IMR-90 (cell line): ENCODE data around the gene PIEZO1. TPM values are rescaled to one million over a fixed set of nuclear protein-coding genes. Genes with fewer than 3 reads are reported as not detected.

Experiments
- ATAC-seq: fragments of 200-7000 bp; cut with Tn5 transposase; 2 replicates; pipeline ENCODE4 v1.9.1; 2020; ENCODE audit warnings: low read depth, mild to moderate bottlenecking, moderate library complexity
- BruUV-seq: library from RNA; stranded (reverse); fragments of 400-500 nt; replicated peaks from 2 replicates; lab custom pipeline; 2021; lab: Mats Ljungman, UMichigan
- CTCF ChIA-PET: fragments of 300-600 bp; formaldehyde crosslinking; extraction: SDS; loops from one replicate; lab custom pipeline; 2021; ENCODE audit warnings: antibody characterized with exemption; lab: Yijun Ruan, JAX
- POLR2A ChIA-PET: fragments of 300-600 bp; sonication (Branson Sonifier 250); formaldehyde crosslinking; loops from one replicate; lab custom pipeline; 2022; ENCODE audit warnings: antibody characterized with exemption; ENCODE audit not compliant: unreplicated experiment; lab: Charles Lee
- DNase-seq: peaks from one replicate; pipeline ENCODE4 v3.0.0; 2013
- H2AFZ ChIP-seq: replicated peaks from 2 replicates; pipeline ENCODE3; 2013; ENCODE audit warnings: low read length, mild to moderate bottlenecking; ENCODE audit not compliant: poor library complexity
- H2AK5ac ChIP-seq: 2 replicates; pipeline ENCODE4 v1.6.1; 2013; ENCODE audit warnings: low read depth, low read length, inconsistent platforms
- H2AK9ac ChIP-seq: replicated peaks from 2 replicates; pipeline ENCODE3; 2013; ENCODE audit warnings: mild to moderate bottlenecking, low read depth, low read length, moderate library complexity; ENCODE audit not compliant: poor library complexity
- H2BK120ac ChIP-seq: 2 replicates; pipeline ENCODE4 v1.6.1; 2013; ENCODE audit warnings: low read depth, low read length, inconsistent platforms
- H2BK15ac ChIP-seq: 3 replicates; pipeline ENCODE4 v1.6.1; 2013; ENCODE audit warnings: low read depth, low read length, inconsistent platforms
- H2BK20ac ChIP-seq: 2 replicates; pipeline ENCODE4 v1.6.1; 2013; ENCODE audit warnings: low read depth, mild to moderate bottlenecking, inconsistent platforms, low read length, moderate library complexity
- H2BK5ac ChIP-seq: 2 replicates; pipeline ENCODE4 v1.6.1; 2013; ENCODE audit warnings: mild to moderate bottlenecking, low read depth, low read length, inconsistent platforms; ENCODE audit not compliant: poor library complexity, severe bottlenecking
- H3K14ac ChIP-seq: replicated peaks from 2 replicates; pipeline ENCODE4 v1.6.1; 2013; ENCODE audit warnings: low read depth, low read length, inconsistent platforms
- H3K18ac ChIP-seq: 2 replicates; pipeline ENCODE4 v1.6.1; 2013; ENCODE audit warnings: low read depth, low read length, control low read depth
- H3K23ac ChIP-seq: 2 replicates; pipeline ENCODE4 v1.6.1; 2013; ENCODE audit warnings: low read depth, low read length, inconsistent platforms
- H3K27ac ChIP-seq: 2 replicates; pipeline ENCODE4 v1.5.1; 2013; ENCODE audit warnings: mild to moderate bottlenecking, control low read depth, low read length; ENCODE audit not compliant: insufficient read depth
- H3K27me3 ChIP-seq: 2 replicates; pipeline ENCODE4 v1.6.1; 2013; ENCODE audit warnings: low read length; ENCODE audit not compliant: control insufficient read depth, insufficient read depth
- H3K36me3 ChIP-seq: 2 replicates; pipeline ENCODE4 v1.6.1; 2013; ENCODE audit warnings: low read length, mixed read lengths; ENCODE audit not compliant: control insufficient read depth, insufficient read depth
- H3K4ac ChIP-seq: 2 replicates; pipeline ENCODE4 v1.6.1; 2013; ENCODE audit warnings: low read depth, low read length, inconsistent platforms
- H3K4me1 ChIP-seq: 2 replicates; pipeline ENCODE4 v1.6.1; 2013; ENCODE audit warnings: low read length, mixed read lengths; ENCODE audit not compliant: control insufficient read depth, insufficient read depth
- H3K4me2 ChIP-seq: 2 replicates; pipeline ENCODE4 v1.6.1; 2013; ENCODE audit warnings: low read depth, mild to moderate bottlenecking, control low read depth, low read length, moderate library complexity
- H3K4me3 ChIP-seq: 2 replicates; pipeline ENCODE4 v1.5.1; 2013; ENCODE audit warnings: low read depth, mild to moderate bottlenecking, control low read depth, low read length, moderate library complexity; ENCODE audit not compliant: insufficient read depth
- H3K56ac ChIP-seq: 2 replicates; pipeline ENCODE4 v1.6.1; 2013; ENCODE audit warnings: low read length, inconsistent platforms; ENCODE audit not compliant: insufficient read depth; ENCODE audit errors: extremely low read depth
- H3K79me1 ChIP-seq, 2 experiments: 2 replicates each; pipeline ENCODE4 v1.6.1; 2013; ENCODE audit warnings: low read length in 2 of 2, inconsistent platforms in 1 of 2, low read depth in 1 of 2
- H3K9ac ChIP-seq: 2 replicates; pipeline ENCODE4 v1.6.1; 2013; ENCODE audit warnings: low read depth, low read length, control low read depth
- H3K9me1 ChIP-seq: 2 replicates; pipeline ENCODE4 v1.6.1; 2013; ENCODE audit warnings: low read length, inconsistent platforms; ENCODE audit not compliant: insufficient read depth
- H3K9me3 ChIP-seq: 2 replicates; pipeline ENCODE4 v1.6.1; 2013; ENCODE audit warnings: low read length; ENCODE audit not compliant: control insufficient read depth, insufficient read depth
- H4K20me1 ChIP-seq: 2 replicates; pipeline ENCODE4 v1.6.1; 2013; ENCODE audit warnings: low read length, inconsistent platforms; ENCODE audit not compliant: insufficient read depth
- H4K5ac ChIP-seq: 2 replicates; pipeline ENCODE4 v1.6.1; 2013; ENCODE audit warnings: mild to moderate bottlenecking, low read depth, low read length, control low read depth
- H4K8ac ChIP-seq, 2 experiments: 2 replicates each; pipeline ENCODE4 v1.6.1; 2013; ENCODE audit warnings: low read depth in 2 of 2, low read length in 2 of 2, control low read depth in 1 of 2, inconsistent platforms in 1 of 2
- H4K91ac ChIP-seq: 2 replicates; pipeline ENCODE4 v1.6.1; 2013; ENCODE audit warnings: low read depth, low read length, inconsistent platforms; ENCODE audit not compliant: insufficient read depth
- BHLHE40 ChIP-seq: fragments of 150-350 bp; IDR thresholded peaks from 2 replicates; pipeline ENCODE4 v1.6.1; 2016; ENCODE audit warnings: mild to moderate bottlenecking, low read depth, low read length
- CEBPB ChIP-seq: IDR thresholded peaks from 2 replicates; pipeline ENCODE4 v1.6.1; 2012; ENCODE audit warnings: low read depth, low read length, improper control_type of control experiment
- CHD1 ChIP-seq: IDR thresholded peaks from 2 replicates; pipeline ENCODE4 v1.6.1; 2012; ENCODE audit warnings: low read depth, low read length, improper control_type of control experiment
- CTCF ChIP-seq: conservative IDR thresholded peaks from 2 replicates; pipeline ENCODE4 v1.5.1; 2012; ENCODE audit warnings: mild to moderate bottlenecking, low read depth, low read length, improper control_type of control experiment
- ELK1 ChIP-seq: fragments of 150-350 bp; IDR thresholded peaks from 2 replicates; pipeline ENCODE4 v1.6.1; 2016; ENCODE audit warnings: low read depth, mild to moderate bottlenecking, low read length, moderate library complexity, borderline replicate concordance
- MAFK ChIP-seq: IDR thresholded peaks from 2 replicates; pipeline ENCODE4 v1.6.1; 2012; ENCODE audit warnings: low read depth, low read length, improper control_type of control experiment
- MAZ ChIP-seq: IDR thresholded peaks from 2 replicates; pipeline ENCODE4 v1.6.1; 2012; ENCODE audit warnings: low read depth, mild to moderate bottlenecking, low read length, improper control_type of control experiment, moderate library complexity, borderline replicate concordance
- MXI1 ChIP-seq: IDR thresholded peaks from 2 replicates; pipeline ENCODE4 v1.6.1; 2012; ENCODE audit warnings: low read depth, mild to moderate bottlenecking, low read length, moderate library complexity, borderline replicate concordance
- NFE2L2 ChIP-seq: fragments of 150-350 bp; IDR thresholded peaks from 2 replicates; pipeline ENCODE4 v1.6.1; 2016; ENCODE audit warnings: low read depth, mild to moderate bottlenecking, low read length
- POLR2A ChIP-seq: IDR thresholded peaks from 2 replicates; pipeline ENCODE4 v1.6.1; 2012; ENCODE audit warnings: mild to moderate bottlenecking, low read depth, low read length
- RAD21 ChIP-seq: IDR thresholded peaks from 2 replicates; pipeline ENCODE4 v1.6.1; 2012; ENCODE audit warnings: low read length, improper control_type of control experiment
- RCOR1 ChIP-seq: IDR thresholded peaks from 2 replicates; pipeline ENCODE4 v1.6.1; 2012; ENCODE audit warnings: mild to moderate bottlenecking, low read length, improper control_type of control experiment; ENCODE audit not compliant: insufficient replicate concordance
- RFX5 ChIP-seq: IDR thresholded peaks from 2 replicates; pipeline ENCODE4 v1.8.0; 2012; ENCODE audit warnings: low read depth, mild to moderate bottlenecking, low read length, moderate library complexity
- SMC3 ChIP-seq: fragments of 150-350 bp; IDR thresholded peaks from 2 replicates; pipeline ENCODE4 v1.6.1; 2016; ENCODE audit warnings: low read depth, mild to moderate bottlenecking, antibody characterized with exemption, low read length, moderate library complexity
- WGBS, 2 experiments: methylation state at CpG; one replicate each; pipeline versions ENCODE4 v1.1.5 to v1.1.7; 2013; ENCODE audit warnings: missing lambda C conversion rate in 2 of 2; ENCODE audit not compliant: insufficient read length in 1 of 2; ENCODE audit errors: extremely low coverage in 2 of 2; 5-methylcytosine and 5-hydroxymethylcytosine counted together
- dilution Hi-C: fragments of 300-500 bp; cut with HindIII; formaldehyde crosslinking; loops from one replicate; pipeline ENCODE4 v1.14.3; 2018; ENCODE audit warnings: low sequenced_read_pairs; ENCODE audit not compliant: unreplicated experiment
- in situ Hi-C: fragments of 300-500 bp; cut with MboI; formaldehyde crosslinking; loops from 3 replicates; pipeline ENCODE4 v1.14.3; 2019; ENCODE audit warnings: low sequenced_read_pairs, inconsistent platforms, mixed read lengths
- intact Hi-C: fragments of 100-400 bp; cut with micrococcal nuclease; formaldehyde crosslinking; loops from 2 replicates; pipeline ENCODE4 v1.10.0; 2022
- polyA plus RNA-seq, 3 experiments: library from polyadenylated mRNA; depleted of rRNA; stranded (reverse); fragments of >200 nt; gene quantifications; 2 replicates each; pipeline ENCODE4 v1.2.3, GENCODE V29; 2012; ENCODE audit warnings: low replicate concordance in 1 of 3
- total RNA-seq: library from RNA; depleted of rRNA; stranded (reverse); fragments of >200 nt; gene quantifications from 2 replicates; pipeline ENCODE4 v1.2.3, GENCODE V29; 2012

Gene PIEZO1
- total and polyA plus RNA-seq, 2 of the 4 experiments (the other 2 are of a cell fraction), result 36.2 to 372 TPM

- Histone ChIP-seq H3K79me1 (peaks cover 13 to 68% of the 10 kb centered on the region in 2 experiments), H3K27me3 (no peaks in the 10 kb centered on the region), H4K20me1 (peaks cover 50% of the 10 kb centered on the region), H2BK15ac (no peak overlapping the region), H2AK5ac (no peak overlapping the region), H3K23ac (no peak overlapping the region), H2AFZ (no peak overlapping the region), H2BK120ac (no peak overlapping the region), H2BK20ac (no peak overlapping the region), H2BK5ac (no peak overlapping the region), H4K5ac (no peak overlapping the region), H3K14ac (no peak overlapping the region), H2AK9ac (no peak overlapping the region), H3K4ac (no peak overlapping the region), H3K27ac (no peak overlapping the region), H3K18ac (no peak overlapping the region), H3K9me1 (no peaks in the 10 kb centered on the region), H3K4me2 (no peak overlapping the region), H4K8ac (no peak overlapping the region), H3K9ac (no peak overlapping the region), H3K4me3 (no peak overlapping the region), H3K56ac (no peak overlapping the region), H4K91ac (no peak overlapping the region), H3K4me1 (no peaks in the 10 kb centered on the region), H3K36me3 (peaks cover 51% of the 10 kb centered on the region), H3K9me3 (no peaks in the 10 kb centered on the region)
- dilution Hi-C loops (no loop called here), in situ Hi-C loops (no loop called here), intact Hi-C loops (no loop called here)
- 72% methylated on average over 10 of the region's 22 CpGs; no CpG with 5 or more reads in 1 of the 2 experiments for WGBS, 2 experiments
- CTCF ChIA-PET, result no interaction called here
- DNase-seq (no peak), ATAC-seq (no peak)
- BruUV-seq, result no TSS peak
- POLR2A ChIA-PET, result no interaction called here
- TF ChIP-seq RAD21 (no peak), BHLHE40 (no peak), SMC3 (no peak), RFX5 (no peak), NFE2L2 (no peak), CHD1 (no peak), RCOR1 (no peak), MAFK (no peak), CEBPB (no peak), CTCF (no peak), ELK1 (no peak), POLR2A (no peak), MXI1 (no peak), MAZ (no peak)
These were observed 45.7 kb downstream of the PIEZO1 start for GRCh38 chr16:88739139-88739976.
